Omental fat pad (tissue), 4 donors: Measurements from ENCODE around the gene PDHX. TPM values are rescaled to one million over a fixed set of nuclear protein-coding genes. Genes with fewer than 3 reads are reported as not detected.

ENCODE experiments used
- ATAC-seq: fragments of 150-250 bp; one replicate; pipeline ENCODE4 v1.9.1; 2016; ENCODE audit warnings: mild to moderate bottlenecking, moderate library complexity; ENCODE audit not compliant: low FRiP score
- DNase-seq: peaks from one replicate; pipeline ENCODE4 v3.0.0-alpha.2; 2019; ENCODE audit warnings: low spot score
- CTCF ChIP-seq, 3 donors: fragments of 450-650 bp; IDR thresholded peaks; one replicate each; pipeline ENCODE4 v1.5.1; 2016 to 2017; ENCODE audit warnings: antibody characterized with exemption in 3 of 3, mild to moderate bottlenecking in 3 of 3, moderate library complexity in 2 of 3
- total RNA-seq, 4 donors: library from RNA; depleted of rRNA; stranded (reverse); fragments of >200 nt; gene quantifications; one replicate each; pipeline ENCODE4 v1.1.0, GENCODE V29; 2016

PDHX gene
- total RNA-seq, 4 donors from 2014 or later = 20.0 to 56.0 (median 45.3) TPM

- DNase-seq = no peak
- no peak for TF ChIP-seq CTCF (IDR thresholded peaks at IDR 0.05)
- no peak for ATAC-seq
These were observed 122.0 kb downstream of the PDHX start for GRCh38 chr11:35038211-35038928.

GRCh38 chr11:35039076-35039475 is 122.7 kb downstream of the PDHX start:
- TF ChIP-seq CTCF (IDR thresholded peaks at IDR 0.05) = no peak
- DNase-seq (no peak), ATAC-seq (no peak)

GRCh38 chr11:35040221-35040942 is 124.0 kb downstream of the PDHX start:
- ATAC-seq = no peak
- no peak for DNase-seq
- TF ChIP-seq CTCF (IDR thresholded peaks at IDR 0.05) = no peak

GRCh38 chr11:35041070-35041554 is 124.7 kb downstream of the PDHX start:
- TF ChIP-seq CTCF (IDR thresholded peaks at IDR 0.05) = no peak
- ATAC-seq (no peak), DNase-seq (no peak)

GRCh38 chr11:35042224-35042623 is 125.8 kb downstream of the PDHX start:
- TF ChIP-seq CTCF (IDR thresholded peaks at IDR 0.05) = no peak
- no peak for DNase-seq
- ATAC-seq = no peak

- DNase-seq (no peak), ATAC-seq (no peak)
- no peak for TF ChIP-seq CTCF (IDR thresholded peaks at IDR 0.05)
These were observed 126.5 kb downstream of the PDHX start for GRCh38 chr11:35042913-35043312.
